Fibroblast of peridontal ligament (primary cell): Measurements from ENCODE around the gene LIMS1.
"Not testable (repeated sequence)": the region's sequence is repeated elsewhere in the genome, so short reads cannot be mapped to it uniquely, and the experiment has no call there.

Experiments used
- DNase-seq: peaks from one replicate; pipeline ENCODE4 v3.0.0-alpha.2; 2010; ENCODE audit errors: extremely low read depth

Gene LIMS1

DNA sequence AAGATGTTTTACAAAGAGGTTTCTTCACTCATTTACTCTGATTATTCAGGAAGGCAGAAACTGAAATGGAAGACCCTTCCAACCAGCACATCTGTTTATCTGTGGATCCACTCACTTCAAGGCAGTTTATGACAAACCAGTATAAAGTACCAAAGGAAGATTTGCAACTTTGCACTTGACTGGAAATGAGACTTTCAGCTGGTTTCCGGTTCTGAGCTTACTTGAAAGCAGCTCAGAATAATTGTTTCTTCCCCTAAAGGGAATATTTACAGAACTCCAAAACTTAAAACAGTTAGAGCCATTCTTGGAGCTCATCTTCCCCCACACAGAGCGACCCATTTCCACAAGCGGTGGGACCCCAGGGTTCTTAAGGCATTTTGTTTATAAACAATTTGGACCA lies 129.8 kb downstream of the LIMS1 start:
- DNase-seq, result not testable (repeated sequence)

- DNase-seq, result not testable (repeated sequence)
Observed at GRCh38 chr2:108664979-108665378, 130.7 kb downstream of the LIMS1 start.

DNA sequence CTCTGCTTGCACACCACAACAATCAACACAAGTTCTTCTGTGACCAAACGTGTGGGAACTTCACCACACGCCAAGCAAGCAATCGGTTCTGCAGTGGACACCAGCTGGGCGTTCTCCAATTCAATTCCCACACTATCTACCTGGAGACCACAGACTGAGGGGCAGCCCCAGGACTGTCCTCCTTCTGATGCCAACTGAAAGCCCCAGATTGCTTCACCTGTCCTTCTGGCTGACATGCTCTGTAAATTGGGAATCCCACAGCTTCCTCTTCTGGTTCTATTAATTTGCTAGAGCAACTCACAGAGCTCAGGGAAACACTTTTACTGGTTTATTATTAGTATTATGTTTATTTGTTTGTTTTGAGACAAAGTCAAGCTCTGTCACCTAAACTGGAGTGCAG lies 131.7 kb downstream of the LIMS1 start:
- DNase-seq, result not testable (repeated sequence)

DNA sequence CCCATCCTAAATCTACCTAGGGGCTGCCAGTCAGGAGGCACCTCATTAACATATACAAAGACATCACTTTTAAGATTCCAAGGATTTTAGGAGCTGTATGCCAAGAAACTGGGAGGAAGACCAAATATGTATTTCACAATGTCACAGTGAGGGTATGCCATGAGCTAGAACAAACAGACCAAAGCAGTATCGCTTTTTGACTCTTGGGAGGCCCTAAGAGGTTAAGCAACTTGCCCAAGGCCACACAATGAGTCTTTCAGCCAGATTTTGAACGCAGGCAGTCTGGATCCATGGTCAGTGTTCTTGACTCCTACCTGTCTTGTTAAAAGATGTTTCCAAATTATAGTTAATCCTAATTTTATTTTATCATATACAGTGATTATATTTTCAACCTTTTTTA lies 132.9 kb downstream of the LIMS1 start:
- peak; percentile 30 for DNase-seq

DNA sequence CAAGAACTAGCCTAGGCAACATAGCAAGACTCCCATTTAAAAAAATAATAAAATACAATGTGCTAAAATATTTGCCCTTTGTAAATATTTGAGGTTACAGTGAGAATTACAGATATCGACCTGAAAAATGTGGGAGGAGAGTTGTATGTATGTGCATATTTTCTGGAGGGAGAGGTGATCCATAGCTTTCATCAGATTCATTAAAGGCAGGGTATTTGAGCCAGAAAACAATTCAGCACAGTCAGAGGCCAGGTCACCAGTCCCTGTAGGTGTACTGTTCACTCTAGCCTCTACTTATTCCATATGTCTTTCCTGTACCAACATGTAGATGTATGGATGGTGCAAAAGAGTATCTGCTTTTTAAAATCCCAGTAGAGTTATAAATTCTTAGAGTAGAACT lies 136.0 kb downstream of the LIMS1 start:
- not testable (repeated sequence) for DNase-seq

DNA sequence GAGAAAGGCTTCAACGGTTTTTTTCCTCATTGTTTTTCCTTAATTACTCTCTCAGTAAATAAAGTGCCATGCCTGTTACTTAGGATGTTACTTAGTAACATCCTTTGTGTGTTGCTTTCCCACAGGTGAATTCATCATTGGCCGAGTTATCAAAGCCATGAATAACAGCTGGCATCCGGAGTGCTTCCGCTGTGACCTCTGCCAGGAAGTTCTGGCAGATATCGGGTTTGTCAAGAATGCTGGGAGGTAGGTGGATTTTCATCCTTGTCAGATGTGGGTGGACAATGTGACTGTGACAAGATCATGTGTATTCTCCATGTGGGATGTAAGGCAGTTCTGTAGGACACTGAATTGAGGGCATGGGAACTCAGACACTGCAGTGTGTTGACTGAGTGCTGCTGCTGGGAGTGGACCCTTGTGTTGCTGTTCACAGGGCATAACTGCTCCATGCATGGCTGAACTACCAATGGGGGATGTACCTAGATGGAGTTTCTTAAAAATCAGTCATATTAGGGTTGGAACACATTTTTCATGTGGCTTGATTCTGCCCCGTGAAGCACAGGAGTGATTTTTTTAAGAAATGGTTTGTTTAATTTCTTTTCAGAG lies 138.0 kb downstream of the LIMS1 start:
- DNase-seq, result not testable (repeated sequence)

DNA sequence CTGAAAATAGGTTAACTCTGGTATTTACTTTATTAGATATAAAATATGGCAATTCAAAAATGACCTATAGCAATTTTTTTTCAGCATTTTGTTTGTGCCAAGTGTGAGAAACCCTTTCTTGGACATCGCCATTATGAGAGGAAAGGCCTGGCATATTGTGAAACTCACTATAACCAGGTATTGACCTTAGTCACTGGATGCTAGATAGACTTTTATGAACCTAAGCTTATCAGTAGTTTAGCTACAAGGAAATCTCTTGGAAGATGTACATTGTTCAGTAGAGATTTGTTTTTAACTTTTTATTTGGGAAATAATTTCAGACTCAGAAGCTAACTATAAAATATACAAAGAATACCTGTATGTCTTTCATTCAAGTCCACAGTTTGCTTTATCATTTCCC lies 142.3 kb downstream of the LIMS1 start:
- DNase-seq, result not testable (repeated sequence)

DNA sequence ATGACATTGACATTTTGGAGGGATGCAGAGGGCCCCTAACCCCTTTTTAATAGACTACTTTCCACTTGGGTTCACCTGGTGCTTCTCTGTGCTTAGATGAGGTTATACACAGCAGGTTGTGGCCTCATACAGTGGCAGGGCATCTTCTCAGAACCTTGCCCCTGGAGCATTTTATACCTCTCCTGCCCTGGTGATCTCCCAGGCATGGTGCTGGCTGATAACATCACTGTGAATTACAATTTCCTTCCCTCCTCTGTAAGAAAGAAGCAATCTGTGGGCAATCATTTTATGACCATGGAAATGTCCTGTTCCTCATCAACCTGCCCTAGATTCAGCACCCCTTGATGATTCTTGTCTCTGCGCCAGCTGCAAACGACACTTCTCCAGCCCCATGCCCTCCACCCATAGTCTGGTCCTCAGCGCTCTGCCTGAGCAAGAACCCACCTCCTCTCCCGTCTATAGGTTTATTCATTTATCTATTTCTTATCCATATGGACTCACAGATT lies 143.0 kb downstream of the LIMS1 start:
- not testable (repeated sequence) for DNase-seq

GRCh38 chr2:108678198-108678651 lies 144.0 kb downstream of the LIMS1 start:
- peak; percentile 64 for DNase-seq

GRCh38 chr2:108680805-108681204 lies 146.5 kb downstream of the LIMS1 start:
- not testable (repeated sequence) for DNase-seq

DNA sequence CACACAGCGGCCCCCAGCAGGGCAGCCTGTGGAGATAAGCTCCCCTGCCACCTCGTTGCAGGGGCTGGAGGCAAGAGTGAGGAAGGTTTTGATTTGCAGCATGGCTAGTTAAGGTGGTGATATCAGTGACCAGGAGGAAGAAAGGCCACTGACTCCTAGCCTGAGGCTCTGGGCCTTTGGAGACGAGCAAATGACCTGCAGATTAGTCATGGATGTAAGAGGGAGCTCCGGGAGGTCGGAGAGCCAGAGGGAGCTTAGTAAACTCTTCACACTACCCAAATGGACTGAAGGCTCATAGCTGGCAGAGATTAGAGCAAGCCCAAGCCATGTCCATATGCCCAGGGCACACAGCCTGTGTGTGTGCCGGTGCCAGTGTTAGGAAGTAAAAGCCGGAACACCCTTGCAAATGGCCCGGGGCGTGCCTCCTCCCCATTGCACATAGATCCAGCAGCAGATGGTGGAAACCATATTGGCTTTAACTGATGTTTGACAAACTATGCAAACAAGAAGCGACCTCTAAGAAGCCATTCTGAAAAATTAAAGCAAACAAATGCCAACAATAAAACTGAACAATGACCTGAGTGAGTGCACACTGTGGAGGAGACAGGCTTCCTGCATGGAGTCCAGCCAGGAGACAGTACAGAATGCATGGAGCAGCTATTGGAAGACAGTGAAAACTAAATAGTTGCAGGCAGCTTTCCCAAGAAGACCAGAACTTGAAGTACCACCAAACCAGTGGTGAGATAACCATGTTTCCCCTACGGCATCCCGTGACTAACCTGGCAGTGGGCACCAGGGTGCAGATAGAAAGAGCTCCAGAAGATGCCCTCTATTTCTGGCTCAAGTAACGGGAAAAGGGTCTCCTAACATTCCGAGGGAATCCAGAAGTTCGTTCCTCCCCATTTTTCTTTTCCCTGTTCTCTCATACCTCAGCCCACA lies 154.8 kb downstream of the LIMS1 start:
- DNase-seq, result not testable (repeated sequence)

- not testable (repeated sequence) for DNase-seq
Observed at GRCh38 chr2:108690001-108690400, 155.7 kb downstream of the LIMS1 start.

GRCh38 chr2:108691447-108691846 lies 157.2 kb downstream of the LIMS1 start:
- DNase-seq, result no peak

- no peak for DNase-seq
Observed at GRCh38 chr2:108701208-108701607, 166.9 kb downstream of the LIMS1 start.

- no peak for DNase-seq
Observed at GRCh38 chr2:108701806-108702205, 167.5 kb downstream of the LIMS1 start.

GRCh38 chr2:108704871-108705270 lies 170.6 kb downstream of the LIMS1 start:
- DNase-seq, result no peak

- DNase-seq, result no peak
Observed at GRCh38 chr2:108707300-108707699, 173.0 kb downstream of the LIMS1 start.

- DNase-seq, result not testable (repeated sequence)
Observed at GRCh38 chr2:108716971-108717370, 182.7 kb downstream of the LIMS1 start.

DNA sequence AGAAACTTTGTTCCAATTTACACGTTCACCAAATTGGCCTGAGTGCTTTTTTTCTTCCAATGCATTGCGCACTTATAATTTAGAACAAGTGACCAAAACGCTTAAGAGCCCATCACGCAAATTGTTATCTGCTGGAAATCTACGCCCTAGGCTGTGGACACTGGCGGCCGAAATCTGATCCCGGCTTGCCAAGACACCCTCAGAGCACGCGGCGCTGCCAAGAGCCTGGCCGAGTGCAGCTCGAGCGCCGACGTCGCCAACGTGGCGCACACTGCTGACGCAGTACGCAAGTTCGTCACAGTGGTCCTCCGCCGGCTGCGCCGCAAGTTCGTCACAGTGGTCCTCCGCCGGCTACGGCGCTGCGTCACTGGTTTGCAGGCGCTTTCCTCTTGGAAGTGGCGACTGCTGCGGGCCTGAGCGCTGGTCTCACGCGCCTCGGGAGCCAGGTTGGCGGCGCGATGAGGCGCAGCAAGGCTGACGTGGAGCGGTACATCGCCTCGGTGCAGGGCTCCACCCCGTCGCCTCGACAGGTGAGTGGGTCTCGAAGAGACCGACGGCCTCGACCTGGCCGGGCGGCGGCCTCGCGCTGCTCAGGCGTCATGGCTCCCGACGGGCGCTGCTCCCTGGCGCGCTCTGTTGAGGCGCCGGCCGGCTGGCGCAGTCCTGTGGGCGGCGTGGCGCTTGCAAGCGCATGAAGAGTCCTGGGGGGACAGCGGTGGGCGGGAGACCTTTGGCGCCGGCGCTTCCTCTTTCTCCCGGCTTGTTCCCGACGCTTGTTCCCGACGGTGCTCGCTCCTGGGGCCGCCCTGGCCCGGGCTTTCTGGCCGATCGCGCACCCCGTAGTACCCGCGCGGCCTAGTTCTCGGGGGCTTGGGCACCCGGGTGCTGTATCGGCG lies 185.1 kb downstream of the LIMS1 start, which contains the start of gene RANBP2:
Gene RANBP2 (plus strand): TSS at position 334 of the 896 bp plus-strand sequence. CDS start 125 bp downstream, at position 459.
- peak; percentile 99 for DNase-seq

DNA sequence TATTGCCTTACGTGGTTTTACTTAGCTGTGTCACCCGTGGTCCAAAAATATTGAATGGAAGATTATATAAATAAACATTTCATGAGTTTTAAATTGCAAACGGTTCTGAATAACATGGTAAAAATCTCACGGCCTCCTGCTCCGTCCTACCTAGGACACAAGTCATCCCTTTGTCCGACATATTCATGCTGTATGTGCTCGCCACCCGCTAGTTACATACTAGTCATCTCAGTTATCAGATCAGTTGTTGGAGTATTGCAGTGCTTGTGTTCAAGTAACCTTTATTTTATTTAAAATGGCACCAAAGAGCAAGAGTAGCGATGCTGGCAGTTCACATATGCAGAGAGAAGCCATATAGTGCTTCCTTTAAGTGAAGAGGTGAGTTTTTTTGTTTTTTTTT lies 191.8 kb downstream of the LIMS1 start:
- DNase-seq, result peak; percentile 5

DNA sequence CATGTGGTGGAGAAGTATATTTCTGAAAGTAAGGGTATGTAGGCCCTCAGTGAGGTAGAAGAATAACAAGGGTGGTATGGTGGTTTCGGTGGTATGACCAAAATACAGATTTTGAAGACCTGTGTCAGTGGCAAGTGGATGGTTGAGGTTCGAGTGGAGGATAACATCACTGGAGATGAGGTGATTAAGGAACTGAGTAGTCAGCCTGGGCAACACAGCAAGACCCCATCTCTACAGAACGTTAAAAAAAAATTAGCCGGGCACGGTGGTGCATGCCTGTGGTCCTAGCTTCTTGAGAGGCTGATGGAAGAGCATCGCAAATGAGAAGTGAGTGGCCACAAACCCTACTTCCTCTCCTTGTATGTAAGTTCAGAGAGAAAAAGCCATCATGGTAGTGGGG lies 200.4 kb downstream of the LIMS1 start:
- DNase-seq, result not testable (repeated sequence)
